IPS DF 6.9 (cell line): ENCODE data around the gene BLOC1S6.

Experiments used
- DNase-seq: peaks from one replicate; pipeline ENCODE4 v3.0.0-alpha.2; 2013; ENCODE audit warnings: low read depth, low spot score
- H3K27ac ChIP-seq: one replicate; pipeline ENCODE4 v1.5.1; 2013; ENCODE audit warnings: low read length, control low read depth
- H3K27me3 ChIP-seq: 2 replicates; pipeline ENCODE4 v1.6.1; 2013; ENCODE audit warnings: mild to moderate bottlenecking, low read length; ENCODE audit not compliant: control insufficient read depth, insufficient read depth
- H3K36me3 ChIP-seq: 2 replicates; pipeline ENCODE4 v1.6.1; 2013; ENCODE audit warnings: low read length; ENCODE audit not compliant: control insufficient read depth, insufficient read depth
- H3K4me1 ChIP-seq: 2 replicates; pipeline ENCODE4 v1.6.1; 2013; ENCODE audit warnings: low read length; ENCODE audit not compliant: control insufficient read depth, insufficient read depth
- H3K4me3 ChIP-seq: 2 replicates; pipeline ENCODE4 v1.5.1; 2013; ENCODE audit warnings: mild to moderate bottlenecking, low read length
- H3K9me3 ChIP-seq: 2 replicates; pipeline ENCODE4 v1.6.1; 2013; ENCODE audit warnings: low read length, inconsistent platforms; ENCODE audit not compliant: control insufficient read depth, insufficient read depth
- WGBS: extraction: QIAGEN DNeasy Blood & Tissue Kit; methylation state at CpG from one replicate; pipeline ENCODE4 v1.1.7; 2013; ENCODE audit warnings: mixed read lengths, missing lambda C conversion rate; ENCODE audit not compliant: insufficient read length, insufficient coverage; 5-methylcytosine and 5-hydroxymethylcytosine counted together

BLOC1S6 gene

GRCh38 chr15:45616901-45617323, 29.7 kb downstream of the BLOC1S6 start:
- DNase-seq, result no peak
- Histone ChIP-seq H3K4me1 (no peaks in the 10 kb centered on the region; the same call in 1 of the 2 replicates), H3K27me3 (no peaks in the 10 kb centered on the region), H3K9me3 (no peaks in the 10 kb centered on the region), H3K36me3 (no peaks in the 10 kb centered on the region), H3K4me3 (no peak overlapping the region), H3K27ac (no peak overlapping the region)
- WGBS, result no CpG with 5 or more reads among the region's 3 CpGs

GRCh38 chr15:45618813-45619212, 31.6 kb downstream of the BLOC1S6 start:
- Histone ChIP-seq H3K4me3 (no peak overlapping the region), H3K36me3 (no peaks in the 10 kb centered on the region), H3K4me1 (no peaks in the 10 kb centered on the region; the same call in 1 of the 2 replicates), H3K9me3 (no peaks in the 10 kb centered on the region), H3K27me3 (no peaks in the 10 kb centered on the region), H3K27ac (no peak overlapping the region)
- no peak for DNase-seq
- WGBS, result no CpG with 5 or more reads among the region's 5 CpGs

- no peaks in the 10 kb centered on the region for H3K4me1 ChIP-seq
- WGBS, result no CpG with 5 or more reads among the region's 7 CpGs
- H3K4me3 ChIP-seq, result no peak overlapping the region
- DNase-seq, result no peak
- no peaks in the 10 kb centered on the region for H3K36me3 ChIP-seq
- no peak overlapping the region for H3K27ac ChIP-seq
- H3K9me3 ChIP-seq, result no peaks in the 10 kb centered on the region
- no peaks in the 10 kb centered on the region for H3K27me3 ChIP-seq
Measured at GRCh38 chr15:45628136-45628535, 41.0 kb downstream of the BLOC1S6 start.

- Histone ChIP-seq H3K9me3 (no peaks in the 10 kb centered on the region), H3K27me3 (peaks cover 3% of the 10 kb centered on the region; the same call in 1 of the 2 replicates), H3K36me3 (no peaks in the 10 kb centered on the region), H3K27ac (no peak overlapping the region), H3K4me3 (no peak overlapping the region), H3K4me1 (no peaks in the 10 kb centered on the region)
- no peak for DNase-seq
- no CpG with 5 or more reads among the region's 7 CpGs for WGBS
Measured at GRCh38 chr15:45630917-45631691, 43.9 kb downstream of the BLOC1S6 start.

GRCh38 chr15:45631776-45632175, 44.6 kb downstream of the BLOC1S6 start:
- no peaks in the 10 kb centered on the region for H3K36me3 ChIP-seq
- H3K4me3 ChIP-seq, result no peak overlapping the region
- no peaks in the 10 kb centered on the region for H3K4me1 ChIP-seq
- H3K27ac ChIP-seq, result no peak overlapping the region
- DNase-seq, result no peak
- no CpG with 5 or more reads among the region's 2 CpGs for WGBS
- H3K9me3 ChIP-seq, result no peaks in the 10 kb centered on the region
- peaks cover 3% of the 10 kb centered on the region; the same call in 1 of the 2 replicates for H3K27me3 ChIP-seq

GRCh38 chr15:45634432-45635190, 47.4 kb downstream of the BLOC1S6 start, which contains the start of gene SQOR:
Gene SQOR (plus strand): TSS chr15:45635029. CDS start chr15:45658924, 23,895 bp downstream.
- Histone ChIP-seq H3K27ac (no peak within 1 kb of the TSS), H3K36me3 (no peaks in the 10 kb centered on the region), H3K27me3 (peaks cover 3% of the 10 kb centered on the region; the same call in 1 of the 2 replicates), H3K4me3 (peak within 1 kb of the TSS; percentile 55; the same call in 1 of the 2 replicates), H3K9me3 (no peaks in the 10 kb centered on the region), H3K4me1 (no peaks in the 10 kb centered on the region)
- WGBS, result no CpG with 5 or more reads among the region's 53 CpGs
- no peak for DNase-seq

- H3K27me3 ChIP-seq, result peaks cover 3% of the 10 kb centered on the region; the same call in 1 of the 2 replicates
- H3K4me1 ChIP-seq, result no peaks in the 10 kb centered on the region
- H3K36me3 ChIP-seq, result no peaks in the 10 kb centered on the region
- no CpG with 5 or more reads among the region's 29 CpGs for WGBS
- peak overlapping the region; percentile 55; the same call in 1 of the 2 replicates for H3K4me3 ChIP-seq
- no peak overlapping the region for H3K27ac ChIP-seq
- H3K9me3 ChIP-seq, result no peaks in the 10 kb centered on the region
- DNase-seq, result no peak
Measured at GRCh38 chr15:45635191-45635638, 48.0 kb downstream of the BLOC1S6 start.

GRCh38 chr15:45635763-45636292, 48.6 kb downstream of the BLOC1S6 start:
- DNase-seq, result no peak
- Histone ChIP-seq H3K27me3 (peaks cover 3% of the 10 kb centered on the region; the same call in 1 of the 2 replicates), H3K4me3 (no peak overlapping the region), H3K36me3 (no peaks in the 10 kb centered on the region), H3K27ac (no peak overlapping the region), H3K4me1 (no peaks in the 10 kb centered on the region), H3K9me3 (no peaks in the 10 kb centered on the region)
- WGBS, result no CpG with 5 or more reads among the region's 17 CpGs

GRCh38 chr15:45637141-45637540, 50.0 kb downstream of the BLOC1S6 start:
- WGBS, result no CpG with 5 or more reads among the region's 1 CpG
- H3K4me1 ChIP-seq, result no peaks in the 10 kb centered on the region
- H3K27ac ChIP-seq, result no peak overlapping the region
- DNase-seq, result no peak
- no peaks in the 10 kb centered on the region for H3K36me3 ChIP-seq
- H3K9me3 ChIP-seq, result no peaks in the 10 kb centered on the region
- H3K4me3 ChIP-seq, result no peak overlapping the region
- H3K27me3 ChIP-seq, result peaks cover 3% of the 10 kb centered on the region; the same call in 1 of the 2 replicates

- Histone ChIP-seq H3K36me3 (no peaks in the 10 kb centered on the region), H3K9me3 (no peaks in the 10 kb centered on the region), H3K4me3 (no peak overlapping the region), H3K27ac (no peak overlapping the region), H3K27me3 (peaks cover 3% of the 10 kb centered on the region; the same call in 1 of the 2 replicates), H3K4me1 (no peaks in the 10 kb centered on the region)
- no CpG with 5 or more reads among the region's 6 CpGs for WGBS
- no peak for DNase-seq
Measured at GRCh38 chr15:45637552-45638033, 50.4 kb downstream of the BLOC1S6 start.
